ENCODE results near the gene RNF40.

RNF40 gene

GRCh38 chr16:30758988-30759491 lies 3.1 kb upstream of the RNF40 start:
- peaks cover 10% of the 10 kb centered on the region for H3K4me1 ChIP-seq (ENCODE audit: insufficient read depth, poor library complexity, severe bottlenecking)
- H3K27me3 ChIP-seq (ENCODE audit: insufficient read depth, poor library complexity, severe bottlenecking) = no peaks in the 10 kb centered on the region
- no peak for TF ChIP-seq CTCF (IDR thresholded peaks at IDR 0.05; ENCODE audit: poor library complexity, severe bottlenecking)
- H3K27ac ChIP-seq (ENCODE audit: poor library complexity, severe bottlenecking) = no peak overlapping the region
- no peaks in the 10 kb centered on the region for H3K9me3 ChIP-seq (ENCODE audit: severe bottlenecking)
- DNase-seq (ENCODE audit: low spot score) (no peak), ATAC-seq (ENCODE audit: low read depth) (no peak)
- H3K36me3 ChIP-seq (ENCODE audit: low read depth) = peaks cover 38% of the 10 kb centered on the region
- no peak overlapping the region for H3K4me3 ChIP-seq (ENCODE audit: severe bottlenecking)

- no peak for TF ChIP-seq CTCF (IDR thresholded peaks at IDR 0.05; ENCODE audit: poor library complexity, severe bottlenecking)
- H3K36me3 ChIP-seq (ENCODE audit: low read depth) = peaks cover 38% of the 10 kb centered on the region
Observed at GRCh38 chr16:30760001-30760559, 2.0 kb upstream of the RNF40 start.

DNA sequence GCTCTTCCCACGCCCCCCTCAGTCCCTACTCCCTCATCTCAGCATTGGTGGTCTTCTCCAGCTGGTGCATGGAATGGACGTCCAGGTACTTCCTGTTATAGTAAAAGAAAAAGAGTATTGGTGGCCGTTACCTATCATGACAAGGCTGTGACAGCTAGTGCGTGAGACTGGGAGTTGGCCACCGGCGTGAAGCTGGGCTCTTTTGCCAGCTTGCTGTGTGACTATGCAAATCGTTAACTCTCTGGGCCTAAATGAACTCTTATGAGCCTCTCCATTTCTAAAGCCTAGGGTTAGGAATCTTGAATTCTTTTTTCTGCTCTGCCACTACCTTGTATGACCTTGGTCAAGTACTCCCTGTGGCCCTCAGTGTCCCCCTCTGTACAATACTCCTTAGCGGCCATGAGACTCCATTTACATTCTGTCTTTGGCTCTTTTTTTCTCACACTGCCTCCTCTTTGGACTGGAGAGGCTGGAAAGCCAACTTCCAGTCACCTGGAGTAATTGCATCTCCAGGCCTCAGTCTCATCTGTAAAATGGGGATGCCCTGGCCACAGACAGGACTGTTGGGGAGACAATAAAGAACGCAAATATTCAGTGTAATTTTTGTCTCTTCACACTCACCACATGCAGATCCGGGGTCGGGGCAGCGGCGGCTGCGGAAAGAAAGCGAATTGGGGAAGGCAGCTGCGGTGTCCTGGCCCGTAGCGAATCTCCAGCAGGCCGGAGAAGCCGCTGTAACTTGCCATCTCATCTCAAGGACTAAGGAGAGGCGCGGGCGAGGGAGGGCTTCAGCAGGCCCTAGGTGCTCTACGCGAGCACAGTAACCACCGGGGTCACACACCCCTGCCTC lies 1.3 kb upstream of the RNF40 start:
- H3K36me3 ChIP-seq (ENCODE audit: low read depth) = peaks cover 41% of the 10 kb centered on the region

More at GRCh38 chr16:30760001-30760559, 2.0 kb upstream of the RNF40 start:
- no peak for ATAC-seq (ENCODE audit: low read depth)
- H3K9me3 ChIP-seq (ENCODE audit: severe bottlenecking) = no peaks in the 10 kb centered on the region
- DNase-seq (ENCODE audit: low spot score) = peak; percentile 45
- H3K27me3 ChIP-seq (ENCODE audit: insufficient read depth, poor library complexity, severe bottlenecking) = no peaks in the 10 kb centered on the region
- no peak overlapping the region for H3K4me3 ChIP-seq (ENCODE audit: severe bottlenecking)
- H3K27ac ChIP-seq (ENCODE audit: poor library complexity, severe bottlenecking) = no peak overlapping the region
- peaks cover 10% of the 10 kb centered on the region for H3K4me1 ChIP-seq (ENCODE audit: insufficient read depth, poor library complexity, severe bottlenecking)

GRCh38 chr16:30761427-30761927 lies 645 bp upstream of the RNF40 start:
- H3K4me3 ChIP-seq (ENCODE audit: severe bottlenecking) = peak overlapping the region; percentile 70
- no peaks in the 10 kb centered on the region for H3K27me3 ChIP-seq (ENCODE audit: insufficient read depth, poor library complexity, severe bottlenecking)
- peaks cover 41% of the 10 kb centered on the region for H3K36me3 ChIP-seq (ENCODE audit: low read depth)
- H3K9me3 ChIP-seq (ENCODE audit: severe bottlenecking) = no peaks in the 10 kb centered on the region
- peaks cover 10% of the 10 kb centered on the region for H3K4me1 ChIP-seq (ENCODE audit: insufficient read depth, poor library complexity, severe bottlenecking)
- TF ChIP-seq CTCF (IDR thresholded peaks at IDR 0.05; ENCODE audit: poor library complexity, severe bottlenecking) = no peak
- DNase-seq (ENCODE audit: low spot score) (peak; percentile 63), ATAC-seq (ENCODE audit: low read depth) (peak; percentile 45)
- peak overlapping the region; percentile 54 for H3K27ac ChIP-seq (ENCODE audit: poor library complexity, severe bottlenecking)

More for the DNA sequence above, 1.3 kb upstream of the RNF40 start:
- Histone ChIP-seq H3K9me3 (ENCODE audit: severe bottlenecking) (no peaks in the 10 kb centered on the region), H3K4me3 (ENCODE audit: severe bottlenecking) (peak overlapping the region; percentile 70), H3K27me3 (ENCODE audit: insufficient read depth, poor library complexity, severe bottlenecking) (no peaks in the 10 kb centered on the region), H3K27ac (ENCODE audit: poor library complexity, severe bottlenecking) (peak overlapping the region; percentile 54), H3K4me1 (ENCODE audit: insufficient read depth, poor library complexity, severe bottlenecking) (peaks cover 10% of the 10 kb centered on the region)
- TF ChIP-seq CTCF (IDR thresholded peaks at IDR 0.05; ENCODE audit: poor library complexity, severe bottlenecking) = no peak
- no peak for DNase-seq (ENCODE audit: low spot score)
- no peak for ATAC-seq (ENCODE audit: low read depth)

All from RWPE2 (cell line).